Stomach smooth muscle (tissue), 2 donors: Measurements from ENCODE around the gene DHCR7.
"Not testable (repeated sequence)": the region's sequence is repeated elsewhere in the genome, so short reads cannot be mapped to it uniquely, and the experiment has no call there.

ENCODE experiments used
- H3K27ac ChIP-seq: one replicate; pipeline ENCODE4 v1.7.0; 2013; ENCODE audit warnings: mild to moderate bottlenecking, low read length, inconsistent platforms
- H3K27me3 ChIP-seq, 2 donors: one replicate each; pipeline ENCODE4 v1.7.0; 2013; ENCODE audit warnings: low read length in 2 of 2; ENCODE audit not compliant: insufficient read depth in 2 of 2, control insufficient read depth in 1 of 2
- H3K36me3 ChIP-seq, 2 donors: one replicate each; pipeline ENCODE4 v1.7.0; 2013; ENCODE audit warnings: low read length in 2 of 2; ENCODE audit not compliant: control insufficient read depth in 2 of 2, insufficient read depth in 2 of 2
- H3K4me1 ChIP-seq: one replicate; pipeline ENCODE4 v1.7.0; 2013; ENCODE audit warnings: low read length; ENCODE audit not compliant: control insufficient read depth, insufficient read depth
- H3K4me3 ChIP-seq, 2 donors: one replicate each; pipeline ENCODE4 v1.7.0; 2013; ENCODE audit warnings: low read length in 2 of 2
- H3K9ac ChIP-seq, 2 donors: one replicate each; pipeline ENCODE4 v1.7.0; 2013; ENCODE audit warnings: low read length in 2 of 2, mild to moderate bottlenecking in 1 of 2
- H3K9me3 ChIP-seq, 2 donors: one replicate each; pipeline ENCODE4 v1.7.0; 2013; ENCODE audit warnings: low read length in 2 of 2; ENCODE audit not compliant: control insufficient read depth in 2 of 2
- donor health status: healthy.
- donor health status: Pancreatic carcinoma.

The DHCR7 gene

DNA sequence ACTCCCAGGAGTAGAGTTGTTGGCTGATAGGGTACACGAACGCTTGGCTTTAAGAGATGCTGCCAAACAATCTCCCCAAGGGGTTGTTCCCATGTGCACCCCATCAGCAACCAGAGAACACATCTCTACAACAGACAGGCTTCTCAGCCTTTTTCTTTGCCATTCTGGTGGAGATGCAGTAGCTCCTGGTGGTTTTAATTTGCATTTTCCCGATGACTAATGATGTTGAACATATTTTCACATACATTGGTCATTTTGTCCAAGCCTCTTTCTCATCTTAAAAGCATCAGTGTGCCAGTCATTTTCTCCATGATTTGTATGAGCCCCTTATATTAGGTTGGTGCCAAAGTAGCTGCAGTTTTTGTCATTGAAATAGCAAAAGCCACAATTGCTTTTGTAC lies 21.8 kb downstream of the DHCR7 start:
- no peak overlapping the region for H3K9ac ChIP-seq
- H3K4me1 ChIP-seq, result no peaks in the 10 kb centered on the region
- H3K4me3 ChIP-seq, result no peak overlapping the region
- H3K27me3 ChIP-seq, result peaks cover 0 to 2% of the 10 kb centered on the region in 2 donors
- H3K27ac ChIP-seq, result no peak overlapping the region
- H3K36me3 ChIP-seq, result no peaks in the 10 kb centered on the region
- peaks cover 4 to 7% of the 10 kb centered on the region in 2 donors for H3K9me3 ChIP-seq

DNA sequence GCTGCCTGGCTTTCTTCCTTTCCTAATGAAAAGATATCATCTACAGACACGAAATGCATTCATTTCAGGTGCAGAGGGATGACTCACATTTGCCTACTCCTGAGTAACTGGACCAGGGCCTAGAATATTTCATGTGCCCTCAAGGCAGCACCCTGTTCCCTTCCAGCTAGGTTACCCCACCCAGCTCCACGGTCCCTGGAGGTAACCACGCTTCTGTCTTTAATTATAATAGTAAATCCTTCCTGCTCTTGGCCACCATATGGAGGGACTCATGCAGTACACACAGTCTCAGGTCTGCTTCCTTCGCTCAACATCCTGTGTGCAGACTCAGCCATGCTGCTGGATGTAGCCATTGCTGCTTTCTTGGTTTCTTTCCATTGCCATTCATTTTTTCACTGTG lies 22.3 kb downstream of the DHCR7 start:
- Histone ChIP-seq H3K4me1 (no peaks in the 10 kb centered on the region), H3K9me3 (peaks cover 4 to 7% of the 10 kb centered on the region in 2 donors), H3K36me3 (no peaks in the 10 kb centered on the region), H3K27me3 (peaks cover 0 to 4% of the 10 kb centered on the region in 2 donors), H3K27ac (no peak overlapping the region), H3K9ac (no peak overlapping the region), H3K4me3 (no peak overlapping the region)

DNA sequence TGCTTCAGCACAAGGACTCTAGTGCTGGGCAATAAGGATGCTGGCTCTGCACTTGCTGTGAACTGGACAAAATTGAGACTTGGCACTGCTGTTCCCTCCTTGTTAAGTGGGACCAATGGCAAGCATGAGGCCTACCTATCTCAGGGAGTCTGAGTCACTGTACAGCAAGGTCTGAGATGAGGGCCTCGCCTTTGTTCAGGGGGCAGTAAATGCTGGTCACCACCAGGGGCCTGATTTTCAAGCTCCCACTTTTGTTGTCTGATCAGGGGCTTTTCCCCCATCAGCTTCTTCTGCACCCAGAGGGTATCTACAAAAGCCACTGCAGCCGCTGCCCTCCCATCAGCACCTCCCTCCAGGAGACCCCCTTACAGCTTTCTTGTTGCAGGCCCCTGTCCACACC lies 22.8 kb downstream of the DHCR7 start:
- no peak overlapping the region for H3K4me3 ChIP-seq
- H3K9ac ChIP-seq, result no peak overlapping the region

DNA sequence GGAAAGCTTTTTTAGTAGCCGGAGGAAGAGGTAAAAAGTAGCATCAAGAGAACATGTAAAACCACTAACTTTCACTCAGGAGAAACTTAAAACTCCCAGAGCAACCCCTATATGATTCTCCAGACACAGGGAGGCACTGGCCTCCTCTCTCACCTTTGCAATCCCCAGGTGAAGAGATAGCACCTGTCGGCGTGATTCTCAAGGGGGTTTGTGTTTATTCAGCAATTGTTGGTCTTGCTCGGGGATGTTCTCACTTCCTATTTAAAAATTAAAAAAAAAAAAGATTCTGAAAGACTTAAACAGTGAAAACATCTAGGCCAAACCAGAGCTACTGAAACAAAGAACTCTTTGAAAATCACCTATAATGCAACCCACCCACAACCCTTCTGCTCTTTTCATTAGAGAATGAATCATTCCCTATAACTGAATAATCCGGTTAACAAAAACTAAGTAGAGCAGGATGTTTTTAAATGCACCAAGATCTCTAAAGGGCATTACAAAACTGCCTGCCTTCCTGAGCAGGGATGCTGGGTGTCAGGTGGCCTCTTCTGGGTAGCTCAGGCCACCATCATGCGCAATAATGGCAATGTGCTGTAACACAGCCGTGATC lies 24.9 kb downstream of the DHCR7 start:
- no peaks in the 10 kb centered on the region for H3K36me3 ChIP-seq
- no peak overlapping the region for H3K9ac ChIP-seq
- no peak overlapping the region for H3K27ac ChIP-seq
- peaks cover 0 to 2% of the 10 kb centered on the region in 2 donors for H3K27me3 ChIP-seq
- H3K4me3 ChIP-seq, result no peak overlapping the region
- H3K4me1 ChIP-seq, result peaks cover 2% of the 10 kb centered on the region
- peaks cover 4 to 7% of the 10 kb centered on the region in 2 donors for H3K9me3 ChIP-seq

More for the DNA sequence above, 22.8 kb downstream of the DHCR7 start:
- peaks cover 0 to 4% of the 10 kb centered on the region in 2 donors for H3K27me3 ChIP-seq
- H3K4me1 ChIP-seq, result no peaks in the 10 kb centered on the region
- H3K9me3 ChIP-seq, result peaks cover 4 to 7% of the 10 kb centered on the region in 2 donors
- H3K27ac ChIP-seq, result no peak overlapping the region
- no peaks in the 10 kb centered on the region for H3K36me3 ChIP-seq

DNA sequence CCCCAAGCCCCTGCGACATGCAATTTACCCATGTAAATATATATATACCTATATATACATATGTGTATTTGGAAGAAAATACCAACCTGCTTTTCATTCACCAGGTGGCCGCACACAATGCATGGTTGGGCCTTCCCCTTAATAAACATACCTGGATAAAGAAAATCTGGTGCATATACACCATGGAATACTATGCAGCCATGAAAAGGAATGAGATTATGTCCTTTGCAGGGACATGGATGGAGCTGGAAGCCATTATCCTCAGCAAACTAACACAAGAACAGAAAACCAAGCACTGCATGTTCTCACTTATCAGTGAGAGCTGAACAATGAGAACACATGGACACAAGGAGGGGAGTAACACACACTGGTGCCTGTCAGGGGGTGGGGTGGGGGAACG lies 25.9 kb downstream of the DHCR7 start:
- not testable (repeated sequence) for H3K4me1 ChIP-seq, H3K36me3 ChIP-seq, H3K27ac ChIP-seq, H3K4me3 ChIP-seq, H3K9me3 ChIP-seq, H3K9ac ChIP-seq, H3K27me3 ChIP-seq

DNA sequence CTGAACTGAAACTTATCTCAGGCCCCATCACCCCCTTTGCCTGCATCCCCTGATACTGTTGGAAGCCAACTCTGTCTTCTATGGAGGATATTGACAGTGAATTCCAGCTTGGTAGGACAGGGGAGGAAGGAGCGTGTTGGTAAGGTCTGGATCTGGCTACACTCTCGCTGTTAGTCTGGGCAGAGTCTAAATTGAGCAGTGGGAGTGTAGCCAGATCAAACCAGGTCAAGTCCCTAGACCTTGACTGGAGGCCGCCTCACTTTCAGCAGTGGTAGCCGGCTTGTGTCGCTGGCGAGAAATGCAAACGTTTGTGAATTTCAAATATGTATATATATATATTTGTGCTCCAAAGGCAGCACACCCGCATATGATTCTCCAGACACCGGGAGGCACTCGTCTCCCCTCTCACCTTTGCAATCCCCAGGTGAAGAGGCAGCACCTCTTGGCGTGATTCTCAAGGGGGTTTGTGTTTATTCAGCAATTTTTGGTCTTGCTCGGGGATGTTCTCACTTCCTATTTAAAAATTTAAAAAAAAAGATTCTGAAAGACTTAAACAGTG lies 26.7 kb downstream of the DHCR7 start:
- Histone ChIP-seq H3K27me3 (peaks cover 0 to 2% of the 10 kb centered on the region in 2 donors), H3K4me1 (peaks cover 2% of the 10 kb centered on the region), H3K27ac (no peak overlapping the region), H3K9ac (no peak overlapping the region), H3K4me3 (no peak overlapping the region), H3K9me3 (no peaks in the 10 kb centered on the region), H3K36me3 (no peaks in the 10 kb centered on the region)

DNA sequence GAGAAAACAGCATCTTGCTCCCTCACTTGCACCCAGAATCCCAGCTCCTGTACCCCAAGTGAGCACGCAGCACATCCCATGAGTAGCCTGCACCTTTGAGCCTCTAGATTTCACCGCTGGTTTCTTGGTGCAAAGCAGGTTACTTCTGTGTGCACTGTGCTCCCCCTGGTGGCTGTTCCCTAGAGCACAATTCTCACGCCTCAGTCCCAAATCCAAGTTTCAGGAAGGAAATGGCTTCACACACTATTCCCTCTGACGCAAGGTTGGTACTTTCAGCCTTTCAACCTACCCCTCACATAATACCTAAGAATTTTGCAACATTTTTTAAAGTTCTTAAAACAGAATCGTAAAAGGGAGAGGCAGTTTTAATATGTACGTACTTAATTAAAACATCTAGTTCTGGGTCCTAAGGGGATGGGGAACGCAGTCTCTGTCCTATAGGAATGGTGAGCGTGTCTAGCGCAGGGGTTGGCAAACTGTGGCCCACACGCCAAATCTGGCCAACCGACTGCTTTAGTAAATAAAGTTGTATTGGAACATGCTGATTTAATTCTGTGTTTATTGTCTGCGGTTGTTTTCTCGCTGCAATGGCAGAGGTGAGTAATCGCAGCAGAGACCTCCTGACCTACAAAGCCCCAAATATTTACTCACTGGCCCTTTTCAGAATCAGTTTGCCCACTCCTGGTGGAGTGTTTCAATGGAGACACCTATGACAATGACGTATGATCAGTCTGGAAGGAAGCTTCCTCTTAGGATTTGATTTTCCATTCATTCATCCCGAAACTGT lies 27.5 kb downstream of the DHCR7 start:
- peaks cover 2% of the 10 kb centered on the region for H3K4me1 ChIP-seq
- H3K27ac ChIP-seq, result no peak overlapping the region
- H3K27me3 ChIP-seq, result peaks cover 0 to 2% of the 10 kb centered on the region in 2 donors
- H3K4me3 ChIP-seq, result no peak overlapping the region
- no peaks in the 10 kb centered on the region for H3K9me3 ChIP-seq
- H3K36me3 ChIP-seq, result no peaks in the 10 kb centered on the region
- no peak overlapping the region for H3K9ac ChIP-seq

DNA sequence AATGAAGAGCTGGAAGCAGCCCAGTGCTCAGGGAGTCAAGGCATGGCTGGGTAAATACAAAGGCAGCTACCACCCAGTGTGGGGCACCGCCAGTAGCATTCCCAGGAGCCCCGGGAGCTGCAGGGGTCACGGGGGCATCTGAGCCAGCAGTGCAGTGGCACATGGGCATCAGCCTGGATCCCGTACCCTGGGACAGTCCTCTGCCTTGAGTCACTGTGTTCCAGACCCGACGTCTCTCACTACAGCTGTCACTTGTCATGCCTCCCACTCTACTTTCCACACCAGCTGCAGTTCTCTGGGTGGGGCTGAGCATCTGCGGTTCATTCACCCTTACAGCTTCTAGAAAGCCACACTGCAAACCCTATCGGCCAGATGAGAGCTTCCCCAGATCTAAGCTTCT lies 29.6 kb downstream of the DHCR7 start:
- Histone ChIP-seq H3K4me3 (no peak overlapping the region), H3K36me3 (no peaks in the 10 kb centered on the region), H3K9me3 (no peaks in the 10 kb centered on the region), H3K27ac (no peak overlapping the region), H3K4me1 (peaks cover 2% of the 10 kb centered on the region), H3K9ac (no peak overlapping the region), H3K27me3 (peaks cover 0 to 2% of the 10 kb centered on the region in 2 donors)

DNA sequence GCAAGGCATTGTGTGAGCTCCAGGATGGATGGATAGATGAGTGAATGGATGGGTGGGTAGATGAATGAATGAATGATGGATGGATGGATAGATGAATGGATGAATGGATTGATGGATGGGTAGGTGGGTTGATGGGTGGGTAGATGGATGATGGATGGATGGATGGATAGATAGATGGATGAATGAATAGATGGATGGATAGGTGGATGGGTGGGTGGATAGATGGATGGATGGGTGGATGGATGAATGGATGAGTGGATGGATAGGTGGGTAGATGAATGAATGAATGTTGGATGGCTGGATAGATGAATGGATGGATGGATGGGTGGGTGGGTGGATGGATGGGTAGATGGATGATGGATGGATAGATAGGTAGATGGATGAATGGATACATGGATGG lies 33.5 kb downstream of the DHCR7 start:
- Histone ChIP-seq H3K9ac (no peak overlapping the region), H3K4me1 (peaks cover 2% of the 10 kb centered on the region), H3K4me3 (no peak overlapping the region), H3K36me3 (no peaks in the 10 kb centered on the region), H3K27me3 (no peaks in the 10 kb centered on the region), H3K9me3 (no peaks in the 10 kb centered on the region), H3K27ac (no peak overlapping the region)

DNA sequence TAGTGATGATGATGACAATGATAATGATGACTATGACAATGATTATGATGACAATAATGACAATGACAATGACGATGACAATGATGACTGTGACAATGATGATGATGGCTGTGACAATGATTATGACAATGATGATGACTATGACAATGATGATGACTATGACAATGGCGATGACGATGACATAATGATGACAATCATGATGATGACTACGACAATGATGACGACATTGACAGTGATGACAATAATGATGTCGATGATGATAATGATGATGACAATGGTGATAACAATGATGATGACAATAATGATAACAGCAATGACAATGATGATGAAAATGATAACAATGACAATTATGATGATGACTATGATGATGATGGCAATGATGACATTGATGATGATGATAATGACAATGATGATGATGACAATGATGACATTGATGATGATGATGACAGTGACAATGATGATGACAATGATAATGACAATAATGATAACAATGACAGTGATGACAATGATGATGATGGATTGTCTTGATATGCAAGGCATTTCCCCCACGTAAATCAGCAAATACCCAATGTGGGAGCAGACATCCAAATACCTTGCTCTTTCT lies 37.7 kb downstream of the DHCR7 start:
- Histone ChIP-seq H3K9ac (no peak overlapping the region), H3K36me3 (no peaks in the 10 kb centered on the region), H3K27me3 (peaks cover 0 to 3% of the 10 kb centered on the region in 2 donors), H3K4me3 (no peak overlapping the region), H3K27ac (no peak overlapping the region), H3K4me1 (no peaks in the 10 kb centered on the region), H3K9me3 (no peaks in the 10 kb centered on the region)
